Measurements from ENCODE around the gene GSC2.

GSC2 gene

DNA sequence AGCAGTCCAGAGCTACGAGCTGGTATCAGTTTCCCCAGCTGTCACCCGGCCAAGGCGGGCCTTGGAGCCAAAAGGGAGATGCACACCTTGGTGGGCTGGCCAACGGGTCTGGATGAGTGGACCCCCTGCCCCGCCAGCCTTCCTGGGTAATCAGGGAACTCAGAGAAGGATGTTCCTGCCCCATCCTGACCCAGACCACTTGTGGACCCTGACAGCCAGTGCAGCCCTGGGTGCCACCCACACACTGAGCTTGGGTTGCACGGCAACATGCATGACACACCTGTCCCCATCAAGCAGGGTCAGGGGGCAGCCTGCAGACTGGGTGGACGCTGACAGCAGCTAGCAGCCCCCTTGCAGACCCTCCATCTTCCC lies 19.8 kb upstream of the GSC2 start:
- CTCF ChIA-PET, result interaction anchor here (0.6 to 1.1 kb wide), 4 partner anchors 10 to 216 kb away, joined by 3 to 4 read pairs (median 4); no protein-coding TSS in a partner anchor
- POLR2A ChIA-PET, result no interaction called here
- TF ChIP-seq, protein P1, sequence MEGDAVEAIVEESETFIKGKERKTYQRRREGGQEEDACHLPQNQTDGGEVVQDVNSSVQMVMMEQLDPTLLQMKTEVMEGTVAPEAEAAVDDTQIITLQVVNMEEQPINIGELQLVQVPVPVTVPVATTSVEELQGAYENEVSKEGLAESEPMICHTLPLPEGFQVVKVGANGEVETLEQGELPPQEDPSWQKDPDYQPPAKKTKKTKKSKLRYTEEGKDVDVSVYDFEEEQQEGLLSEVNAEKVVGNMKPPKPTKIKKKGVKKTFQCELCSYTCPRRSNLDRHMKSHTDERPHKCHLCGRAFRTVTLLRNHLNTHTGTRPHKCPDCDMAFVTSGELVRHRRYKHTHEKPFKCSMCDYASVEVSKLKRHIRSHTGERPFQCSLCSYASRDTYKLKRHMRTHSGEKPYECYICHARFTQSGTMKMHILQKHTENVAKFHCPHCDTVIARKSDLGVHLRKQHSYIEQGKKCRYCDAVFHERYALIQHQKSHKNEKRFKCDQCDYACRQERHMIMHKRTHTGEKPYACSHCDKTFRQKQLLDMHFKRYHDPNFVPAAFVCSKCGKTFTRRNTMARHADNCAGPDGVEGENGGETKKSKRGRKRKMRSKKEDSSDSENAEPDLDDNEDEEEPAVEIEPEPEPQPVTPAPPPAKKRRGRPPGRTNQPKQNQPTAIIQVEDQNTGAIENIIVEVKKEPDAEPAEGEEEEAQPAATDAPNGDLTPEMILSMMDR (IDR thresholded peaks at IDR 0.05; ENCODE audit: insufficient read depth, low read length, missing control alignments), result no peak

DNA sequence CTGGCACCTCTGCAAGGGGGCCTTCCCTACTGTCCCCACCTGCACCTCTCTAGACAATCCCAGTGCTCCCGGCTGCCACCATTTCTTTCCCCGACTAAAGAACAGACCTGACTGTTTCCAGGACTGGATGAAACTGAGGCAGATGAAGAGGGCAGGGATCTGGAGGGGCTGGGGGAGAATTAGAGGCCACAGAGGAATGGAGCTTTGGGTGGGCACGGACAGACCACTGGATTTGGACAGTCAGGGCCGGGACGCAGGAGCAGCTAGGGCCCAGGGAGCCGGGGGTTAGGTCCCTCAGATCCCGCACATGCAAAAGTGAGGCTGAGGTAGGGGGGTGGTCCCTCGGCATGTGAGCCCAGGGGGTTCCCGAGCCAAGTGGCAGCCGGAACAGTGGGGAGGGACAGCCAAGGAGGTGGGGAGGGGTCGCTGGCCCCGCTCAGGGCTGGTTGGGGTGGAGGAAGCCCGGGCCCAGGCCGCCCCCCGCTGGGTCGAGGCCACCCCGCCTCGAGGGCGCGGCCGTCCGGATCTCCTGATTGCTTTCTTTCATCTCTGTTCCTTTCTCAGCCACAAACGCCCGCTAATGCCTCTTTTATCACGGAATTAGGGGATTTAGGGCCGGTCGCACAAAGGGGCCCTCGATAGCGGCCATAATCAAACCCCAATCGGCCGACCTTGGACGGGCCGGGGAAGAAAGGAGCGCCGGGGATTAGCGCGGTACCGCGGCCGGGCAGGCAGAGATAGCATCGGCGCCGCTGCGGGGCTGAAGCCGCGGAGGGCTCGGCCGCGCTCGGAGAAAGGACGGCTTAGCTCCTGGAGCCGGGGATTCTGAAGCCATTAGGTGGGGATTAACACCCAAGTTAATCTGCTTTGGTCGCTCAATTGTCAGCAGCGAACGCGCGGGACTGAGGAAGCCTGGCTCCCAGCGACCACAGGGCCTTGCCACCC lies 19.2 kb upstream of the GSC2 start:
- POLR2A ChIA-PET, result no interaction called here
- peak overlapping the region; percentile 36 for H3K4me3 ChIP-seq (ENCODE audit: low read depth, low read length)
- CTCF ChIA-PET, result interaction anchor here (0.7 to 1.1 kb wide), 3 partner anchors 10 to 215 kb away, joined by 3 to 4 read pairs (median 3); no protein-coding TSS in a partner anchor
- TF ChIP-seq, protein P1 (IDR thresholded peaks at IDR 0.05; ENCODE audit: insufficient read depth, low read length, missing control alignments), result no peak
- no peak for DNase-seq (ENCODE audit: low read depth, low spot score)

More for the DNA sequence above, 19.8 kb upstream of the GSC2 start:
- no peak for DNase-seq (ENCODE audit: low read depth, low spot score)
- no peak overlapping the region; the same call in 1 of the 2 replicates for H3K4me3 ChIP-seq (ENCODE audit: low read depth, low read length)

DNA sequence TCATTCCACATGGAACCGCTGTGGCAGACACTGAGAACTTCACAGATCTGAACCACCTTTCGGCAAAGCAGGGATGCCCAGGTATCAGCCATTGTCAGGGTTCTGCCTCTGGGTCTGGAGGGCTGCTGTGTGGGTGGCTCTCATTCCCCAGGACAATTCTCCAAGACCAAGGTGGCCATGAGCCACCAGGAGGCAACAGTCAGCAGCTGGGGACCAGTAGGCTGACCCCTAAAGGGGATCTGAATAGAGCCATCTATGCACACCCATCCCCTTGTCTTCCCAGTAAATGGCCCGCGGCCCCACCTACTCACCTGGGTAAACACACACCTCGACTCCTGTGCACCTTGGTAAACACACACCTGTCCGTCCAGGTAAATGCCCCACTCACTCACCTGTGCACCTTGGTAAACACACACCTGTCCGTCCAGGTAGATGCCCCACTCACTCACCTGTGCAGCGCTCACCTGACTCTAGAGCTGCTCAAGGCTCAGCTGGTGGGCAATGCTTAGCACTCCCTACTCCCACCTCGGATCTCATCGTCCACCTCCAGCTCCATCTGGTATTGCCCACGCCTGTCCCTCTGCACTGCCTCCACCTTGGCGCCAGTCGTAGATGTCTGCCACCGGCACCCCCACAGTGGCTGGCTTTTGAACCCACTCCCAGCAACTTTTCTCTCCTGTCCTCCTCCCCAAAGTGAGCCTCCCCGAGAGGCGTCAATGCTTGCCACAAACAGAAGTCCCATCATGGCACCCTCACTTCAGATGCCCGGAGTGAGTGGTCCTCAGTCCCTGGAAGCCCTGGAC lies 18.2 kb upstream of the GSC2 start:
- ChIA-PET POLR2A (interaction anchor here (0.6 kb wide), 1 partner anchor 10 kb away, joined by 3 read pairs; no protein-coding TSS in a partner anchor), CTCF (interaction anchor here (1.1 to 2.7 kb wide), 2 partner anchors 11 to 23 kb away, joined by 4 to 10 read pairs; partner anchors contain the start of gene ESS2)
- TF ChIP-seq, protein P1 (IDR thresholded peaks at IDR 0.05; ENCODE audit: insufficient read depth, low read length, missing control alignments), result no peak
- no peak for DNase-seq (ENCODE audit: low read depth, low spot score)
- no peak overlapping the region for H3K4me3 ChIP-seq (ENCODE audit: low read depth, low read length)

DNA sequence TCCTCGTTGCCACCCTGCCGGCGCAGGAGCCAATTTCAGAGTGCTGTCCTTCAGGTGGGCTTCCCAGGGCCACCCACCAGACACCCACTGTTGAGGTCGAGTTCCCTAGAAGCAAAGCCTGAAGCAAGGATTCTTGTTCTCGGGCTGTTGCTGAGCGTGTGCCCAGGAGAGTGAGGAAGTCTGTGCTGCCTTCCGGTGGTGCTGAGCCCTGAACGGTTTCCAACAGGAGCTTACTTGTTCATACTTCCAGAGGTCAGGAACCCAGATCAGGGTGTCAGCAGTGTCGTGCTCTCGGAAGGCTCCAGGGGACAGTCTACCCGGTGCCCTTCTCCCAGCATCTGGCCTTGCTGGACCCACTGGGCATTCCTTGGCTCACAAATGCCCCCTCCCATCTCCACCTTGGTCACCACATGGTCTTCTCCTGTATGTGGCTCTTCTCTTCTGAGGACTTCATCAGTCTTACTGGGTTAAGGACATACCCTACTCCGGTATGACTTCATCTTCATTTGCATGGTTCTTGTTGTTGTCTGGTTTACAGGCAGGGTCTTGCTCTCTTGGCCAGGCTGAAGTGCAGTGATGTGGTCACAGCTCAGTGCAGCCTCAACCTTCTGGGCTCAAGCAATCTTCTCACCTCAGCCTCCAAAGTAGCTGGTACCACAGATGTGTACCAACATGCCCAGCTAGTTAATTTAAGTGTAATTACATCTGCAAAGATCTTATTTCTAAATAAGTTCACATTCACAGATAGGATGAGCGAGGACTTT lies 17.2 kb upstream of the GSC2 start:
- ChIA-PET POLR2A (no interaction called here), CTCF (interaction anchor here (2.7 kb wide), 1 partner anchor 22 kb away, joined by 10 read pairs; the partner anchor contains the start of gene ESS2)
- no peak for DNase-seq (ENCODE audit: low read depth, low spot score)
- TF ChIP-seq, protein P1 (IDR thresholded peaks at IDR 0.05; ENCODE audit: insufficient read depth, low read length, missing control alignments), result no peak
- H3K4me3 ChIP-seq (ENCODE audit: low read depth, low read length), result no peak overlapping the region

DNA sequence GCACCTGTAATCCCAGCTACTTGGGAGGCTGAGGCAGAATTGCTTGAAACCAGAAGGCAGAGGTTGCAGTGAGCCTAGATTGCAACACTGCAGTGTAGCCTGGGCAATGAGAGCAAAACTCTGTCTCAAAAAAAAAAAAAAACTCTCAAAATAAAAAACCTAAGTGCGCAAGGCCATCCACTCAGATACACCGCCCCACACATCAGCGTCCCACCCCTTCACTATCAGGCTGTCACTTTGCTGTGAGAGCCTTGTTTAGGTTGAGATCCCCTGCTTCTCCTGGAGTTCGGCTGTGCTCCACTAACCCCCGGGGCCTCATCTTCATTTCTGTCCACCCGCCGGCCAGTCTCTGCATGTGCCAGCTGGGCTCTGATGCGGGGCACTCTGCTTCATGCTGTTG lies 16.3 kb upstream of the GSC2 start:
- TF ChIP-seq, protein P1 (IDR thresholded peaks at IDR 0.05; ENCODE audit: insufficient read depth, low read length, missing control alignments), result no peak
- CTCF ChIA-PET, result interaction anchor here (2.7 kb wide), 1 partner anchor 21 kb away, joined by 10 read pairs; the partner anchor contains the start of gene ESS2
- H3K4me3 ChIP-seq (ENCODE audit: low read depth, low read length), result no peak overlapping the region
- no peak for DNase-seq (ENCODE audit: low read depth, low spot score)
- POLR2A ChIA-PET, result no interaction called here

Measured in AG04449 (cell line).